ENCODE measurements around the gene SHB. TPM values are rescaled to one million over a fixed set of nuclear protein-coding genes. Genes with fewer than 3 reads are reported as not detected.

The SHB gene
- total RNA-seq, 1 experiment from 2014 or later: 28.7 TPM

GRCh38 chr9:37961351-37961750 is 107.7 kb downstream of the SHB start (continued):
- TF ChIP-seq POLR2AphosphoS5 (IDR thresholded peaks at IDR 0.05; ENCODE audit: low read depth, low read length): no peak
- TF ChIP-seq MAX (IDR thresholded peaks at IDR 0.05): no peak
- no peak for TF ChIP-seq CEBPB (IDR thresholded peaks at IDR 0.05; ENCODE audit: low read depth)
- TF ChIP-seq REST (IDR thresholded peaks at IDR 0.05; ENCODE audit: low read depth): no peak
- TF ChIP-seq ZBTB33 (IDR thresholded peaks at IDR 0.05; ENCODE audit: extremely low read depth, insufficient replicate concordance, low read length): no peak
- no peak for TF ChIP-seq SRF (IDR thresholded peaks at IDR 0.05; ENCODE audit: low read depth)
- no peak for TF ChIP-seq EZH2phosphoT487 (IDR thresholded peaks at IDR 0.05; ENCODE audit: borderline replicate concordance)

- H3K4me1 ChIP-seq (ENCODE audit: control insufficient read depth in 1 of 2, insufficient read depth in 2 of 2, low read length in 2 of 2): peaks cover 20 to 47% of the 10 kb centered on the region in 2 experiments
- H3K4me2 ChIP-seq (ENCODE audit: low read length): no peak overlapping the region
- ChIA-PET CTCF (no interaction called here), RAD21 (ENCODE audit: low non-redundant PET in 1 of 2, low total read pairs in 2 of 2, uncharacterized antibody in 2 of 2, unreplicated experiment in 2 of 2) (no interaction called here), POLR2A (no interaction called here)
- no TSS peak for BruUV-seq (replicated peaks)
- H3K9me3 ChIP-seq (ENCODE audit: control insufficient read depth in 1 of 2, insufficient read depth in 1 of 2, low read depth in 1 of 2, low read length in 2 of 2): no peaks in the 10 kb centered on the region
- H4K20me1 ChIP-seq (ENCODE audit: insufficient read depth): 0 out of 2 replicates have a peak, but pooled peaks cover 4% of the 10 kb centered on the region
- H3K9ac ChIP-seq (ENCODE audit: low read length): no peak overlapping the region
- intact Hi-C loops (cut with micrococcal nuclease): no loop called here
- no peak for DNase-seq (ENCODE audit: low read depth, low spot score)
- H2AFZ ChIP-seq (ENCODE audit: low read depth, low read length, poor library complexity, severe bottlenecking): no peak overlapping the region
- no peak for TF ChIP-seq MAX (IDR thresholded peaks at IDR 0.05)
- no peak for TF ChIP-seq FOSL1 (IDR thresholded peaks at IDR 0.05; ENCODE audit: low read depth)
- no peak for TF ChIP-seq ZNF274 (IDR thresholded peaks at IDR 0.05; ENCODE audit: low read depth, low read length)
- no peak for TF ChIP-seq SIN3A (IDR thresholded peaks at IDR 0.05; ENCODE audit: low read depth)
- TF ChIP-seq ELF1 (IDR thresholded peaks at IDR 0.05; ENCODE audit: borderline replicate concordance, low read depth): no peak
- TF ChIP-seq EGR1 (IDR thresholded peaks at IDR 0.05; ENCODE audit: low read depth): no peak
- TF ChIP-seq SRF (IDR thresholded peaks at IDR 0.05; ENCODE audit: low read depth): no peak
- no peak for ATAC-seq
- no peak overlapping the region for H3K4me3 ChIP-seq (replicated peaks in 1 of 2; ENCODE audit: low read depth in 1 of 2, low read length in 2 of 2)
- no peaks in the 10 kb centered on the region for H3K36me3 ChIP-seq (ENCODE audit: control insufficient read depth in 1 of 2, insufficient read depth in 2 of 2, low read length in 2 of 2)
- no peaks in the 10 kb centered on the region for H3K9me2 ChIP-seq (ENCODE audit: insufficient read depth)
- no peak overlapping the region for H3K27ac ChIP-seq (ENCODE audit: low read depth, low read length)
- H3K27me3 ChIP-seq (ENCODE audit: insufficient read depth, low read length): no peaks in the 10 kb centered on the region
- H3K79me2 ChIP-seq (ENCODE audit: insufficient read depth, low read length): peaks cover 14% of the 10 kb centered on the region; the same call in 1 of the 2 replicates
Observed at GRCh38 chr9:37960631-37961030, 108.4 kb downstream of the SHB start.
